ENCODE results near the gene IFNG-AS1. TPM values are rescaled to one million over a fixed set of nuclear protein-coding genes. Genes with fewer than 3 reads are reported as not detected.

Gene IFNG-AS1
- total RNA-seq, 1 donor from 2014 or later, result not detected

GRCh38 chr12:68020049-68020448 lies 30.8 kb downstream of the IFNG-AS1 start:
- TF ChIP-seq CTCF (conservative IDR thresholded peaks at IDR 0.05), result no peak
- no peak for DNase-seq (ENCODE audit: extremely low spot score, unreplicated experiment)
- no peak overlapping the region for H3K4me3 Mint-ChIP-seq
- H3K4me1 Mint-ChIP-seq (ENCODE audit: unreplicated experiment), result no peaks in the 10 kb centered on the region
- H3K27me3 Mint-ChIP-seq, result no peaks in the 10 kb centered on the region
- no peak overlapping the region for H3K27ac Mint-ChIP-seq
- no peaks in the 10 kb centered on the region for H3K36me3 Mint-ChIP-seq
- H3K9me3 Mint-ChIP-seq, result peaks cover 4% of the 10 kb centered on the region

- H3K36me3 Mint-ChIP-seq, result no peaks in the 10 kb centered on the region
- H3K9me3 Mint-ChIP-seq, result peaks cover 4% of the 10 kb centered on the region
- no peak for DNase-seq (ENCODE audit: extremely low spot score, unreplicated experiment)
- H3K27me3 Mint-ChIP-seq, result no peaks in the 10 kb centered on the region
- no peak for TF ChIP-seq CTCF (conservative IDR thresholded peaks at IDR 0.05)
- no peak overlapping the region for H3K27ac Mint-ChIP-seq
- no peaks in the 10 kb centered on the region for H3K4me1 Mint-ChIP-seq (ENCODE audit: unreplicated experiment)
- H3K4me3 Mint-ChIP-seq, result no peak overlapping the region
Observed at GRCh38 chr12:68020699-68021098, 31.5 kb downstream of the IFNG-AS1 start.

- no peak for DNase-seq (ENCODE audit: extremely low spot score, unreplicated experiment)
- Mint-ChIP-seq H3K36me3 (no peaks in the 10 kb centered on the region), H3K27ac (no peak overlapping the region), H3K9me3 (no peaks in the 10 kb centered on the region), H3K4me3 (no peak overlapping the region), H3K27me3 (no peaks in the 10 kb centered on the region), H3K4me1 (ENCODE audit: unreplicated experiment) (no peaks in the 10 kb centered on the region)
- TF ChIP-seq CTCF (conservative IDR thresholded peaks at IDR 0.05), result no peak
Observed at GRCh38 chr12:68028647-68029046, 39.4 kb downstream of the IFNG-AS1 start.

- Mint-ChIP-seq H3K9me3 (no peaks in the 10 kb centered on the region), H3K4me3 (no peak overlapping the region), H3K27me3 (no peaks in the 10 kb centered on the region), H3K4me1 (ENCODE audit: unreplicated experiment) (no peaks in the 10 kb centered on the region), H3K27ac (no peak overlapping the region), H3K36me3 (no peaks in the 10 kb centered on the region)
- no peak for TF ChIP-seq CTCF (conservative IDR thresholded peaks at IDR 0.05)
- DNase-seq (ENCODE audit: extremely low spot score, unreplicated experiment), result no peak
Observed at GRCh38 chr12:68030248-68030647, 41.0 kb downstream of the IFNG-AS1 start.

GRCh38 chr12:68031174-68031573 lies 41.9 kb downstream of the IFNG-AS1 start:
- Mint-ChIP-seq H3K36me3 (no peaks in the 10 kb centered on the region), H3K4me3 (no peak overlapping the region), H3K4me1 (ENCODE audit: unreplicated experiment) (no peaks in the 10 kb centered on the region), H3K9me3 (no peaks in the 10 kb centered on the region), H3K27ac (no peak overlapping the region), H3K27me3 (no peaks in the 10 kb centered on the region)
- DNase-seq (ENCODE audit: extremely low spot score, unreplicated experiment), result no peak
- no peak for TF ChIP-seq CTCF (conservative IDR thresholded peaks at IDR 0.05)
